ENCODE measurements around the gene NSD2. TPM values are rescaled to one million over a fixed set of nuclear protein-coding genes. Genes with fewer than 3 reads are reported as not detected.

The NSD2 gene
- total RNA-seq, 1 donor, result 67.8 TPM

GRCh38 chr4:1939664-1940509 is 68.7 kb downstream of the NSD2 start:
- peak; percentile 84 for DNase-seq (ENCODE audit: low read depth)
- TF ChIP-seq, protein P1, sequence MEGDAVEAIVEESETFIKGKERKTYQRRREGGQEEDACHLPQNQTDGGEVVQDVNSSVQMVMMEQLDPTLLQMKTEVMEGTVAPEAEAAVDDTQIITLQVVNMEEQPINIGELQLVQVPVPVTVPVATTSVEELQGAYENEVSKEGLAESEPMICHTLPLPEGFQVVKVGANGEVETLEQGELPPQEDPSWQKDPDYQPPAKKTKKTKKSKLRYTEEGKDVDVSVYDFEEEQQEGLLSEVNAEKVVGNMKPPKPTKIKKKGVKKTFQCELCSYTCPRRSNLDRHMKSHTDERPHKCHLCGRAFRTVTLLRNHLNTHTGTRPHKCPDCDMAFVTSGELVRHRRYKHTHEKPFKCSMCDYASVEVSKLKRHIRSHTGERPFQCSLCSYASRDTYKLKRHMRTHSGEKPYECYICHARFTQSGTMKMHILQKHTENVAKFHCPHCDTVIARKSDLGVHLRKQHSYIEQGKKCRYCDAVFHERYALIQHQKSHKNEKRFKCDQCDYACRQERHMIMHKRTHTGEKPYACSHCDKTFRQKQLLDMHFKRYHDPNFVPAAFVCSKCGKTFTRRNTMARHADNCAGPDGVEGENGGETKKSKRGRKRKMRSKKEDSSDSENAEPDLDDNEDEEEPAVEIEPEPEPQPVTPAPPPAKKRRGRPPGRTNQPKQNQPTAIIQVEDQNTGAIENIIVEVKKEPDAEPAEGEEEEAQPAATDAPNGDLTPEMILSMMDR (IDR thresholded peaks at IDR 0.05; ENCODE audit: insufficient read depth, low read depth, low read length), result no peak
- no peak overlapping the region for H3K4me3 ChIP-seq (ENCODE audit: low read depth, low read length)

DNA sequence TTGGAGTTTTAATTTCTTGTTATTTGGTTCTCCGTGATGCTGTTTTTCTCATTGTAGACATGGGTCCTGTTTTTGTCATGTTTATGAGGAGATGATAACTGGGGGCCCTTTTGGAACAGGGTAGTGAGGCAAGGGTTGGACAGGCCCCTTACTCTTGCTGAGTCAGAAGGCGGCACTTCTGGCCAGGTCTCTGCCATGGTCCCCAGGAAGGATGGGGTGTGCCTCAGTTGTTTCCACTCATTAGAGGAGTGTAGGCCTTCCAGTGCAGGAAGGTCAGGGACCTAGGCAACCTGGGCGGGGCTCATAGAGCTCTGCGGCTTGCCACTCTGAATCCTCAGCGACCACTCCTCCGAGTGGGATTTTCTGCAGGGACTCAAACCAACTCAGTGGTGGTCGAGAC is 69.4 kb downstream of the NSD2 start:
- TF ChIP-seq, protein P1 (IDR thresholded peaks at IDR 0.05; ENCODE audit: insufficient read depth, low read depth, low read length), result no peak
- DNase-seq (ENCODE audit: low read depth), result no peak
- H3K4me3 ChIP-seq (ENCODE audit: low read depth, low read length), result no peak overlapping the region

DNA sequence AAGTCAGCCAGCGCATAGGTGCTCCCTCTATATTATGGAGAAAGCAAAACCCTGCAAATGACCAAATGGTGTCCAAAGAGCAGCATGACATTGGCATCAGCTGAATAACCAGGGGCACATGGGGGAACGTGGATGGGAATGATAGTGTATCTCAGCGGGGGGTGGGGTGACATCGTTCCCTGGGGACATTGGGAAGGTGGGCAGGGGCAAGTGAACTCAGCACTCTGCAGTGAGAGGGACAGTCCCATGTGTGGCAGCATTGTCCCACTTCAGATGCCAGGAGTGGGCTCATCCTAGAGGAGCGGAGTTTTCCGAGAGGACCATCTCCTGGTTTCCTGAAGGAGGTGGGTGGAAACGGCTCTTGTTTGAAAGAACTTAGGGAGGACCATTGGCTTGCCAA is 72.7 kb downstream of the NSD2 start:
- TF ChIP-seq, protein P1 (IDR thresholded peaks at IDR 0.05; ENCODE audit: insufficient read depth, low read depth, low read length), result no peak
- no peak overlapping the region for H3K4me3 ChIP-seq (ENCODE audit: low read depth, low read length)
- DNase-seq (ENCODE audit: low read depth), result no peak

DNA sequence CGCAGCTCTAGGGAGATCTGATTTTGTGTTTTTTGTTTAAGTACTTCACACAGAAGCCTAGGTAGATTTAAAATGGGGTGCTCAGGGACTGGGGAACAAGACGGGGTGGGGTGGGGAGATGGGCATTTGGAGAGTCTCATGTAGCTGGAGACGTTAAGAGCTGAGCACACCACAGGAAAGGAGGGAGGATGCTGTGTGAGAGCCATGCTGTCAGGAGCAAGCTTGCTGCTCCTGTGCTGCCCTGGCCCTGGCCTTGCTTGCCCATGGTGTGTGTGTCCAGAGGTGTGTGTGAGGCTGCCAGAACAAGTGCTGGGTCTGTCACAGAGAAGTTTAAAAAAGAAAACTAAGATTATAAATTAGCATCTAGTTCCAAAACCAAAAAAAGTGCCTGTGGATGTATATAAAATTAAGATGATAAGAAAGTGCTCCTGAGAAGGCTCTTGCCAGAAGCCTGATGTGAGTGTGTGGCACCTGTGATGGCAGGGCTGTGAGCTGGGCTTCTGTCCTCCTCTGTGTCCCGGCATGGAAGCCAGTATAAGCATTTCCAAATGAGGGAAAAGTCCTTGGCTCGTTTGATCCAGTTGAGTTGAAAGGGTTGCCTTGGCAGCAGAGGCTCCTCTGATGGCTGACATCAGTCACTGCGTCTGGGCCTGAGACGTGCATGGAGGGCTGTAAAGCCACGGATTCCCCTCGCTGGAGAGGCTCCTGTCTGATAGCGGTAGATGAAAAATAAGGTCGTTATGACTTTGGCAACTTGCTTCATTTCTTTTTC is 74.1 kb downstream of the NSD2 start:
- TF ChIP-seq, protein P1 (IDR thresholded peaks at IDR 0.05; ENCODE audit: insufficient read depth, low read depth, low read length), result no peak
- H3K4me3 ChIP-seq (ENCODE audit: low read depth, low read length), result no peak overlapping the region
- no peak for DNase-seq (ENCODE audit: low read depth)

- no peak overlapping the region for H3K4me3 ChIP-seq (ENCODE audit: low read depth, low read length)
- TF ChIP-seq, protein P1 (IDR thresholded peaks at IDR 0.05; ENCODE audit: insufficient read depth, low read depth, low read length), result no peak
- no peak for DNase-seq (ENCODE audit: low read depth)
These were observed 74.7 kb downstream of the NSD2 start for GRCh38 chr4:1945912-1946311.

DNA sequence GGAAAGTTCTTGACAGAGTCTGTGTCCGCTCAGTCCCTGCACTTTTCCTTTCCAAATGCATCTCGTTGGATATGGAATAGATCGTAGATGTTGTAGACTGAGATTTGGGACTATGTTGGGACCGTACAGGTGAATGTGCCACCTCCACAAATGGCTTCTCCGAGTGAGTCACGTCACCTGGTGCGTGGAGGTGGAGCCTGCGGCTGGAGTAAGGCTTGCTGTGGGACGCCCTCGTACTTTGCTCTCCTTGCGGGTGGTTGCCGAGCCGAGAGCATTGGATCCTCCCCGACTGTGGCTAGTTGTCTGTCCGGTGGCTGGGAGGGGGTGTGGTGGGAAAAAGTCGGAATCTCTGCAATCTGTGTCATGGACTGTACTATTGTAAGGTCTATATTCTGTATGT is 77.0 kb downstream of the NSD2 start:
- TF ChIP-seq, protein P1 (IDR thresholded peaks at IDR 0.05; ENCODE audit: insufficient read depth, low read depth, low read length), result no peak
- H3K4me3 ChIP-seq (ENCODE audit: low read depth, low read length), result no peak overlapping the region
- DNase-seq (ENCODE audit: low read depth), result no peak
